PC-3 (cell line): ENCODE data around the gene ELP6. TPM values are rescaled to one million over a fixed set of nuclear protein-coding genes. Genes with fewer than 3 reads are reported as not detected.

Experiments
- ATAC-seq: fragments of 200-7000 bp; cut with Tn5 transposase; 2 replicates; pipeline ENCODE4 v1.9.1; 2020; ENCODE audit warnings: mild to moderate bottlenecking, moderate library complexity
- BruUV-seq: library from RNA; stranded (reverse); fragments of 400-500 nt; replicated peaks from 2 replicates; lab custom pipeline; 2021; lab: Mats Ljungman, UMichigan
- CTCF ChIA-PET: fragments of 300-600 bp; sonication (Branson Sonifier 250); formaldehyde crosslinking; loops from one replicate; lab custom pipeline; 2022; ENCODE audit warnings: antibody characterized with exemption; lab: Charles Lee
- POLR2A ChIA-PET: fragments of 300-600 bp; sonication (Branson Sonifier 250); formaldehyde crosslinking; loops from one replicate; lab custom pipeline; 2022; ENCODE audit warnings: antibody characterized with exemption; ENCODE audit not compliant: unreplicated experiment; lab: Charles Lee
- DNase-seq: peaks from one replicate; pipeline ENCODE4 v3.0.0-alpha.2; 2015
- H2AFZ ChIP-seq: fragments of 300-600 bp; sonication (generic); 2 replicates; pipeline ENCODE4 v1.6.0; 2016; ENCODE audit warnings: antibody characterized with exemption, low read length
- H3F3A ChIP-seq: fragments of 300-600 bp; sonication (generic); one replicate; pipeline ENCODE4 v1.6.0; 2017; ENCODE audit warnings: antibody characterized with exemption, low read length, control low read depth, mild to moderate bottlenecking; ENCODE audit not compliant: unreplicated experiment
- H3K27ac ChIP-seq: fragments of 300-600 bp; sonication (generic); 2 replicates; pipeline ENCODE4 v1.5.1; 2016; ENCODE audit warnings: mild to moderate bottlenecking, low read length
- H3K27me3 ChIP-seq: fragments of 300-600 bp; sonication (generic); 2 replicates; pipeline ENCODE4 v1.6.1; 2016; ENCODE audit warnings: low read length, mixed read lengths
- H3K36me3 ChIP-seq: fragments of 300-600 bp; sonication (generic); 2 replicates; pipeline ENCODE4 v1.6.1; 2016; ENCODE audit warnings: low read depth, mixed run types, low read length, mixed read lengths
- H3K4me1 ChIP-seq: fragments of 300-600 bp; sonication (generic); 2 replicates; pipeline ENCODE4 v1.5.1; 2016; ENCODE audit warnings: low read length; ENCODE audit not compliant: insufficient read depth
- H3K4me2 ChIP-seq: fragments of 300-600 bp; sonication (generic); 2 replicates; pipeline ENCODE4 v1.6.0; 2016; ENCODE audit warnings: low read length
- H3K4me3 ChIP-seq: fragments of 300-600 bp; sonication (generic); 2 replicates; pipeline ENCODE4 v1.5.1; 2016; ENCODE audit warnings: mild to moderate bottlenecking, low read length, mixed read lengths
- H3K79me2 ChIP-seq: fragments of 300-600 bp; sonication (generic); 2 replicates; pipeline ENCODE4 v1.6.1; 2017; ENCODE audit warnings: low read length, mixed read lengths
- H3K9ac ChIP-seq: fragments of 300-600 bp; sonication (generic); 2 replicates; pipeline ENCODE4 v1.6.0; 2016; ENCODE audit warnings: mild to moderate bottlenecking, low read length
- H3K9me2 ChIP-seq: fragments of 300-600 bp; sonication (generic); replicated peaks from 2 replicates; pipeline ENCODE4 v1.6.1; 2016; ENCODE audit warnings: mixed run types, low read length, mixed read lengths
- H3K9me3 ChIP-seq: fragments of 300-600 bp; sonication (generic); 2 replicates; pipeline ENCODE4 v1.6.1; 2016; ENCODE audit warnings: low read length, mixed read lengths
- H4K20me1 ChIP-seq: fragments of 300-600 bp; sonication (generic); 2 replicates; pipeline ENCODE4 v1.6.1; 2016; ENCODE audit warnings: low read length, mixed read lengths
- EZH2 ChIP-seq: fragments of 300-600 bp; sonication (generic); IDR thresholded peaks from one replicate; pipeline ENCODE4 v1.6.1; 2017; ENCODE audit warnings: antibody characterized with exemption, mild to moderate bottlenecking, low read length; ENCODE audit not compliant: unreplicated experiment
- EZH2phosphoT487 ChIP-seq: fragments of 300-600 bp; sonication (generic); IDR thresholded peaks from 2 replicates; pipeline ENCODE4 v1.6.1; 2018; ENCODE audit warnings: mild to moderate bottlenecking, antibody characterized with exemption, low read length, borderline replicate concordance
- intact Hi-C: fragments of 100-400 bp; cut with micrococcal nuclease; formaldehyde crosslinking; loops from 2 replicates; pipeline ENCODE4 v1.9.0; 2023
- total RNA-seq: library from RNA; depleted of rRNA; stranded (reverse); fragments of >200 nt; gene quantifications from 2 replicates; pipeline ENCODE4 v1.2.3, GENCODE V29; 2014; rRNA removed
- TF ChIP-seq, protein P1 (sequence below): fragments of 300-600 bp; sonication (generic); conservative IDR thresholded peaks from 2 replicates; pipeline ENCODE4 v1.5.1; 2017; ENCODE audit warnings: antibody characterized with exemption, low read depth, mild to moderate bottlenecking, low read length

Gene ELP6
- total RNA-seq, 1 experiment from 2014 or later, result 64.5 TPM

DNA sequence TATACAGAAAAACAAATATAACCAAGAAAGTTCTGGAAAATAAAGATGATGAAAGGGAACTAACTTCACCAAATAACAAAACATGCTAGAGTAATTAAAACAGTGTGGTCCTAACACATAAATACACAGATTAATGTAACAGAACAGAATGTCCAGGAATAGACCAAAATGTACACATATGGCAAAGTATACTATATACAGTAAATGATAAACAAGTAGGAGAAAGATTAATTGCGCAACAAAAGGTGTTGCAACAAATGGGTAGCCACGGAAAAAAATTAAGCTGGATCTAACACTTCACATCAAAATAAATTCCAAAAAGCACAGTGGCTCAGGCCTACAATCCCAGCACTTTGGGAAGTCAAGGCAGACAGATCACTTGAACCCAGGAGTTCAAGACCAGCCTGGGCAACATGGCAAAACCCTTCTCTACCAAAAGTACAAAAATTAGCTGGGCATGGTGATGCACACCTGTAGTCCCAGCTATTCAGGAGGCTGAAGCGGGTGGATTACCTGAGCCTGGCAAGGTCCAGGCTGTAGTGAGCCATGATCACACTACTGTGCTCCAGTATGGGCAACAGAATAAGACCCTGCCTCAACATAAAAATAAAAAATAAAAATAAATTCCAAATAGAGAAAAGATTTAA lies 57.6 kb downstream of the ELP6 start:
- CTCF ChIA-PET, result no interaction called here
- peaks cover 5% of the 10 kb centered on the region; the same call in 1 of the 2 replicates for H4K20me1 ChIP-seq
- ATAC-seq (no peak), DNase-seq (no peak)
- intact Hi-C loops, result no loop called here
- H3K9ac ChIP-seq, result no peak overlapping the region
- H3K9me3 ChIP-seq, result no peaks in the 10 kb centered on the region
- peaks cover 74% of the 10 kb centered on the region for H3K79me2 ChIP-seq
- H3K4me1 ChIP-seq, result no peaks in the 10 kb centered on the region
- H3K9me2 ChIP-seq, result no peaks in the 10 kb centered on the region
- no peaks in the 10 kb centered on the region for H3K36me3 ChIP-seq
- H3K27me3 ChIP-seq, result no peaks in the 10 kb centered on the region
- no peaks in the 10 kb centered on the region for H3F3A ChIP-seq
- POLR2A ChIA-PET, result no interaction called here
- no peak overlapping the region for H2AFZ ChIP-seq
- no peak for TF ChIP-seq EZH2
- no peak for TF ChIP-seq EZH2phosphoT487
- TF ChIP-seq, protein P1, sequence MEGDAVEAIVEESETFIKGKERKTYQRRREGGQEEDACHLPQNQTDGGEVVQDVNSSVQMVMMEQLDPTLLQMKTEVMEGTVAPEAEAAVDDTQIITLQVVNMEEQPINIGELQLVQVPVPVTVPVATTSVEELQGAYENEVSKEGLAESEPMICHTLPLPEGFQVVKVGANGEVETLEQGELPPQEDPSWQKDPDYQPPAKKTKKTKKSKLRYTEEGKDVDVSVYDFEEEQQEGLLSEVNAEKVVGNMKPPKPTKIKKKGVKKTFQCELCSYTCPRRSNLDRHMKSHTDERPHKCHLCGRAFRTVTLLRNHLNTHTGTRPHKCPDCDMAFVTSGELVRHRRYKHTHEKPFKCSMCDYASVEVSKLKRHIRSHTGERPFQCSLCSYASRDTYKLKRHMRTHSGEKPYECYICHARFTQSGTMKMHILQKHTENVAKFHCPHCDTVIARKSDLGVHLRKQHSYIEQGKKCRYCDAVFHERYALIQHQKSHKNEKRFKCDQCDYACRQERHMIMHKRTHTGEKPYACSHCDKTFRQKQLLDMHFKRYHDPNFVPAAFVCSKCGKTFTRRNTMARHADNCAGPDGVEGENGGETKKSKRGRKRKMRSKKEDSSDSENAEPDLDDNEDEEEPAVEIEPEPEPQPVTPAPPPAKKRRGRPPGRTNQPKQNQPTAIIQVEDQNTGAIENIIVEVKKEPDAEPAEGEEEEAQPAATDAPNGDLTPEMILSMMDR, result no peak
- BruUV-seq, result no TSS peak
- no peak overlapping the region for H3K4me2 ChIP-seq
- H3K27ac ChIP-seq, result no peak overlapping the region
- no peak overlapping the region for H3K4me3 ChIP-seq

DNA sequence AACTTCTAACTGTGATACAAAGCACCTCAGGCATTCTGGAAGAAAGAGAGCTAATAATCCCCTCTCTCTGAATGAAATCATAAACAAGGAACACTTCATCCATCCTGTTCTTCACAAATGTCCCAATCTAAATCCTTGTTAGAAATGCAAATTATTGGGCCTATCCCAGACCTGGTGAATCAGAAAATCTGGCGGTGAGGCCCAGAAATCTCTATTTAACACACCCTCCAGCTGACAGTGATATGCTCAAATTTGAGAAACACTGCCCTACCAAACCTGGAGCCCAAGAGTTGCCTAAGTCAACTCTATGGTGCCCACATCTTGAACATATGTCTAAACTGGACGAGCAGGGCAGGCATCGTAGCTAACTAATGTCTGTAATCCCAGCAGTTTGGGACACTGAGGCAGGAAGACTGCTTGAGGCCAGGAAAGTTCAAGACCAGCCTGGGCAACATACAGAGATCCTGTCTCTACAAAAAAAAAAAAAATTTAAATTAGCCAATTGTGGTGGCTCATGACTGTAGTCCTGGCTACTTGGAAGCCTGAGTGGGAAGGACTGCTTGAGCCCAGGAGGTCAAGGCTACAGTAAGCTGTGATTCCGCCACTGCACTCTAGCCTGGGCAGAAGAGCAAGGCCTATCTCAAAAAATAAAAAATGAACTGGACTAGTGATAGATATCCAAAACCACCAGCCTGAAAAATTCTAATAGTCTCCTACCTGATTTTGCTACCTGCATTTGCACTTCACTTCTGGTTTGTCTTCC lies 60.9 kb downstream of the ELP6 start:
- POLR2A ChIA-PET, result no interaction called here
- ATAC-seq, result no peak
- Histone ChIP-seq H3K4me3 (no peak overlapping the region), H3K79me2 (peaks cover 83% of the 10 kb centered on the region), H3K9me2 (no peaks in the 10 kb centered on the region), H4K20me1 (peaks cover 5% of the 10 kb centered on the region; the same call in 1 of the 2 replicates), H3K9ac (no peak overlapping the region), H3K27ac (no peak overlapping the region), H2AFZ (no peak overlapping the region), H3K9me3 (no peaks in the 10 kb centered on the region), H3F3A (no peaks in the 10 kb centered on the region), H3K27me3 (no peaks in the 10 kb centered on the region), H3K36me3 (0 out of 2 replicates have a peak, but pooled peaks cover 6% of the 10 kb centered on the region), H3K4me1 (no peaks in the 10 kb centered on the region), H3K4me2 (no peak overlapping the region)
- no TSS peak for BruUV-seq
- DNase-seq, result no peak
- intact Hi-C loops, result no loop called here
- CTCF ChIA-PET, result no interaction called here
- TF ChIP-seq EZH2, result no peak
- no peak for TF ChIP-seq EZH2phosphoT487
- TF ChIP-seq, protein P1, result no peak

Other genes starting within 250 kb of the ELP6 start
- gene KIF9, start 230.9 kb downstream of the ELP6 start, total RNA-seq, result 16.2 and 22.7 TPM in 2 replicates
- gene KLHL18, start 230.8 kb downstream of the ELP6 start, total RNA-seq, result 28.6 and 36.5 TPM in 2 replicates
- 22.3 and 28.7 TPM in 2 replicates for gene PTPN23, start 132.7 kb downstream of the ELP6 start, total RNA-seq
- gene SCAP, start 37.8 kb downstream of the ELP6 start, total RNA-seq, result 84.7 and 95.6 TPM in 2 replicates
- gene CSPG5, start 65.2 kb upstream of the ELP6 start, total RNA-seq, result 0.66 and 1.2 TPM in 2 replicates